H7 (cell line): ENCODE measurements around the gene MSH2. TPM values are rescaled to one million over a fixed set of nuclear protein-coding genes. Genes with fewer than 3 reads are reported as not detected.
"Not testable (repeated sequence)": the region's sequence is repeated elsewhere in the genome, so short reads cannot be mapped to it uniquely, and the experiment has no call there.

Experiments used
- DNase-seq: peaks from one replicate; pipeline ENCODE4 v3.0.0; 2012
- H3K27me3 ChIP-seq: 2 replicates; pipeline ENCODE4 v1.6.0; 2011; ENCODE audit warnings: mild to moderate bottlenecking, low read length; ENCODE audit not compliant: control insufficient read depth, insufficient read depth
- H3K36me3 ChIP-seq: replicated peaks from 2 replicates; pipeline ENCODE4 v1.5.1; 2011; ENCODE audit warnings: low read length; ENCODE audit not compliant: control insufficient read depth, insufficient read depth
- H3K4me3 ChIP-seq: 2 replicates; pipeline ENCODE4 v1.5.1; 2011; ENCODE audit warnings: low read depth, mild to moderate bottlenecking, control low read depth, low read length, moderate library complexity; ENCODE audit not compliant: insufficient read depth
- total RNA-seq: library from RNA; depleted of rRNA; stranded (reverse); fragments of >200 nt; shearing (Covaris generic); gene quantifications from 2 replicates; pipeline ENCODE4 v1.2.3, GENCODE V29; 2014

MSH2 gene
- total RNA-seq, 1 experiment from 2014 or later, result 203 TPM

DNA sequence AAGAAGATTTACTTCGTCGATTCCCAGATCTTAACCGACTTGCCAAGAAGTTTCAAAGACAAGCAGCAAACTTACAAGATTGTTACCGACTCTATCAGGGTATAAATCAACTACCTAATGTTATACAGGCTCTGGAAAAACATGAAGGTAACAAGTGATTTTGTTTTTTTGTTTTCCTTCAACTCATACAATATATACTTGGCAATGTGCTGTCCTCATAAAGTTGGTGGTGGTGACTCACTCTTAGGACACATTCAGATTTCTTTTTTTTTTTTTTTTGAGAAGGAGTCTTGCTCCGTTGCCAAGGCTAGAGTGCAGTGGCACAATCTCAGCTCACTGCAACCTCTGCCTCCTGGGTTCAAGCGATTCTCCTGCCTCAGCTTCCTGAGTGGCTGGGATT is 26.8 kb downstream of the MSH2 start:
- Histone ChIP-seq H3K4me3 (no peak overlapping the region), H3K36me3 (peaks cover 33% of the 10 kb centered on the region), H3K27me3 (no peaks in the 10 kb centered on the region)
- DNase-seq, result no peak

DNA sequence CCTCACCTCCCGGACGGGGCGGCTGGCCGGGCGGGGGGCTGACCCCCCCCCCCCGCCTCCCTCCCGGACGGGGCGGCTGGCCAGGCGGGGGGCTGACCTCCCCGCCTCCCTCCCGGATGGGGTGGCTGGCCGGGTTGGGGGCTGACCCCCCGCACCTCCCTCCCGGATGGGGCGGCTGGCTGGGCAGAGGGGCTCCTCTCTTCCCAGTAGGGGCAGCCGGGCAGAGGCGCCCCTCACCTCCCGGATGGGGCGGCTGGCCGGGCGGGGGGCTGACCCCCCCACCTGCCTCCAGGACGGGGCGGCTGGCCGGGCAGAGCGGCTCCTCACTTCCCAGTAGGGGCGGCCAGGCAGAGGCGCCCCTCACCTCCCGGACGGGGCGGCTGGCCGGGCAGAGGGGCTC is 30.1 kb downstream of the MSH2 start:
- not testable (repeated sequence) for H3K27me3 ChIP-seq, DNase-seq, H3K4me3 ChIP-seq
- peaks cover 23% of the 10 kb centered on the region for H3K36me3 ChIP-seq

DNA sequence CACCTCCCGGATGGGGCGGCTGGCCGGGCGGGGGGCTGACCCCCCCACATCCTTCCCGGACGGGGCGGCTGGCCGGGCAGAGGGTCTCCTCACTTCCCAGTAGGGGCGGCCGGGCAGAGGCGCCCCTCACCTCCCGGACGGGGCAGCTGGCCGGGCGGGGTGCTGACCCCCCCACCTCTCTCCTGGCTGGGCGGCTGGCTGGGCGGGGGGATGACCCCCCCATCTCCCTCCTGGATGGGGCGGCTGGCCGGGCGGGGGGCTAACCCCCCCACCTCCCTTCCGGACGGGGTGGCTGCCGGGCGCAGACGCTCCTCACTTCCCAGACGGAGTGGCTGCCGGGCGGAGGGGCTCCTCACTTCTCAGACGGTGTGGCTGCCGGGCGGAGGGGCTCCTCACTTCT is 30.5 kb downstream of the MSH2 start:
- DNase-seq, H3K4me3 ChIP-seq, H3K27me3 ChIP-seq: not testable (repeated sequence)
- peaks cover 23% of the 10 kb centered on the region for H3K36me3 ChIP-seq

DNA sequence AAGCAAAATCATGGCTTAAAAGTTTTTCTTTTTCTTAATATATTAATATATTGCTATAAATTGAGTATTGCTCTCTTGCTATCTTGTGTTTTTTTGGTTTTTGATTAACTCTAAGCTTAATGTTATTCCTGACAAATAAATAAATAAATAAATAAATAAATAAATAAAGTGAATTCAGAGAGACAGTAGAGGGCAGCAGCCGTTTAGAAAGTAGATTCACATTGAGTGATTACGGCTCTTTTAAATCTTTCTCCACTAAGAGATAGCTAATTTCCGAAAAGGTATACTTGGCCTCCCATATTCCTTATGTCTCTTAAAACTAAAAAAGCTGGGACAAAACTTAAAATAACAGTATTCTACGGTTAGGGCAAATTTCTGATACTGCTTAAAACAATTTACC is 34.3 kb downstream of the MSH2 start:
- DNase-seq, result peak; percentile 38
- no peaks in the 10 kb centered on the region for H3K27me3 ChIP-seq
- peaks cover 4% of the 10 kb centered on the region for H3K36me3 ChIP-seq
- H3K4me3 ChIP-seq, result no peak overlapping the region

DNA sequence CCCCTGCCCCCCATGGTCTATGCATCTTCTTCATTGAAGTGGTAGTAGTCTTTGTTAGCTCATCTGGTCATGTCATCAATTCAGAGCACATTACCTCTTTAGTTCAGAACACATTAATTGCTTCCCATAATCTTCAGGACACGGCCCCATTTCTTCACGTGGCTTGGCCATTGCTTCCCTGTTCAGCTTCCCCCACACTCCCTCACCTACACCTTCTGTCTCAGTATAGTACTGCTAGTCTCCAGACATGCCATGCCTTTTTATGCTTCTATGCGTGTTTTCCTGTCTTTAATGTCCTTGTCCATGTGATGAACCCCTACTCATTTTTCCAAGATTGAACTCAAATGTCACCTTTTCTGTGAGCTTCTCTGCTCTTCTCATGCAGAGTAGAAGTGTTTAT is 35.1 kb downstream of the MSH2 start:
- no peak for DNase-seq
- Histone ChIP-seq H3K27me3 (no peaks in the 10 kb centered on the region), H3K4me3 (no peak overlapping the region), H3K36me3 (peaks cover 4% of the 10 kb centered on the region)

DNA sequence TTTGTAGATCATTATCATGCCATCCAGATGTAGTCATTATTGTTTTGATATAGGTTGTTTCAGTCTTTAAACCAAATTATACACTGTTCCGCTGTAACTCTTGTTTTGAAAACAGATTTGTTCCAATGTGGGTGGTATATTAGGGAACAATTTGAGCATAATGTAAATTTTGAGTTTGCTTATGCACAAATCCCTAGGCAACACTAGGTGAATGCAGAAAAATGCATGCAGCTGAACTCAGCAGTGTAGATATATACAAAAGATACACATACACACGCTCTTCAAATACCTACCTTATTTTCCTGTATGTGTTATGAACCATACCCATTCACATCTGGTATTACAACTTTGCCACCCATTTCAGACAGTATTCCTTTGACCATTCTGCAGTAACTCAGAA is 35.8 kb downstream of the MSH2 start:
- no peaks in the 10 kb centered on the region for H3K27me3 ChIP-seq
- DNase-seq, result no peak
- peaks cover 4% of the 10 kb centered on the region for H3K36me3 ChIP-seq
- H3K4me3 ChIP-seq, result no peak overlapping the region

DNA sequence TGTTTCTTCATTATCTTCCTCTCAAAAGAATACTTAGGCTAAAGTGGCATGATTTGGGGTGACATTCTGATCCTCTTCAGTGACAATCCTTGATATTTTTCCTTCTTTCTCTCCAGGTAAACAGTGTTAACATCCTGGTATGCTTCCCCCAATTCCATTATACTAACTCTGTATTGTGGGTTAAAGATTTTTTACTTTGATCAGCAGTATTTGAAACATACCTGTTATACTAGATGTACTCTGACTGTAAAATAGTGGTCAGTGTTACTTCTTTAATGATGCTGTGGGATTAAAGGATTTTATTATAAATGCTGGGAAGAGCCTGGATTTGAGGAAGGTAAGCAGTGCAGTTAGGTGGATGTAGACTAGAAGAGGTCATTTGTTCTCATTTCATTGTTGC is 48.8 kb downstream of the MSH2 start:
- no peaks in the 10 kb centered on the region for H3K27me3 ChIP-seq
- H3K36me3 ChIP-seq, result peaks cover 3% of the 10 kb centered on the region; the same call in 1 of the 2 replicates
- no peak overlapping the region for H3K4me3 ChIP-seq
- no peak for DNase-seq

DNA sequence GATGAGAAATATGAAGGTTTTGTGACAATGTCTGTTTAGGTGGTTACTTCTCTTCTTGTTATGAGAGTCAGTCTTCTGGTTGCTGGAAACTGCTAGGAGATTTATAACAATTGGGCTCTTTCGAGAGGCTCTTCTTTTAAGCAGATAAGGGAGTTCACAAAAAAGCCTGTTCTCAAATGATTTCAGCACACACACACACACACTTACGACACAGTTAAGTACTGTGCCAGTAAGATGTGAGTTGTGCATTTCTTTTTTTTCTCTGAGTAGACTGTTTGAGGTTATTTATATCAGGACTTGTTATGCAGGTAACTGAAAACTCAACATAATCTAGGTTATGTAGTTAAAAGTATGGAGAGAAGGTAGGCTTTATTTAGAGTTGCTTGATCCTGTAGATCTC is 49.8 kb downstream of the MSH2 start:
- Histone ChIP-seq H3K36me3 (peaks cover 3% of the 10 kb centered on the region; the same call in 1 of the 2 replicates), H3K4me3 (no peak overlapping the region), H3K27me3 (no peaks in the 10 kb centered on the region)
- no peak for DNase-seq

DNA sequence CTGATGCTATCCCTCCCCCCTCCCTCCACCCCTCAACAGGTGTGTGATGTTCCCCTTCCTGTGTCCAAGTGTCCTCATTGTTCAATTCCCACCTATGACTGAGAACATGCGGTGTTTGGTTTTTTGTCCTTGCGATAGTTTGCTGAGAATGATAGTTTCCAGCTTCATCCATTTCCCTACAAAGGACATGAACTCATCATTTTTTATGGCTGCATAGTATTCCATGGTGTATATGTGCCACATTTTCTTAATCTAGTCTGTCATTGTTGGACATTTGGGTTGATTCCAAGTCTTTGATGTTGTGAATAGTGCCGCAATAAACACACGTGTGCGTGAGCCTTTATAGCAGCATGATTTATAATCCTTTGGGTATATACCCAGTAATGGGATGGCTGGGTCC is 51.9 kb downstream of the MSH2 start:
- H3K4me3 ChIP-seq, H3K27me3 ChIP-seq, H3K36me3 ChIP-seq, DNase-seq: not testable (repeated sequence)

DNA sequence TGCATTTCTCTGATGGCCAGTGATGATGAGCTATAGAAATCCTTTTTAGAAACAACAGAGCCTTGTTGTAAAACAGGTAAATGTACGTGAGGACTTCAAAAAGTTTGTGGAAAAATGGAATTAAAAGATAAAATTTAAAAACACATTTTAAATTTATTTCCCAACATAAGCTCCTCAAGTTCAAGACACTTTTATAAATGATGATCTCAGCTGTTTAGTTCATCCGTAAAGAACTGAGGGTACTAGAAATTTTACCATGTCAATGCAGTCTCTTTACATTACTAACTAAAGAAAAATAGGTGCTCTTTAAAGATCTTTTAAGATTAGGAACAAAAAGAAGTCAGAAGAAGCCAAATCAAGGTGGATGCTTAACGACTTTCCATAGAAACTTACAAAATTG is 52.5 kb downstream of the MSH2 start:
- no peak for DNase-seq
- Histone ChIP-seq H3K4me3 (no peak overlapping the region), H3K27me3 (no peaks in the 10 kb centered on the region), H3K36me3 (peaks cover 5% of the 10 kb centered on the region)

DNA sequence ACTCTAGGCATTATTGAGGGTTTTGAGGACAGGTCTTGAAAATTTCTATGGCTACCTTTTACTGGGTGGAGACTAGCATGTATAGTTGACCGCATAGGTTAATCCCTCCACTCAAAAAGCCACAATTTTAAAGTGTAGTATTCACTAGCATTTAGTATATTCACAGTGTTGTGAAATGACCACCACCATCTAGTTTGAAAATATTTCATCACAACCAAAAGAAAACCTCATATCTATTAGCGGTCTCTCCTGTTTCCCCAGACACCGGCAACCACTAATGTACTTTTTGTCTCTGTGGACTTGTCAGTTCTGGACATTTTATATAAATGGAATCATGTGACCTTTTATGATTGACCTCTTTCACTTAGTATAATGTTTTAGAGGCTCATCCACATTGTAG is 53.9 kb downstream of the MSH2 start:
- H3K27me3 ChIP-seq, result no peaks in the 10 kb centered on the region
- no peak for DNase-seq
- H3K4me3 ChIP-seq, result no peak overlapping the region
- H3K36me3 ChIP-seq, result peaks cover 5% of the 10 kb centered on the region

DNA sequence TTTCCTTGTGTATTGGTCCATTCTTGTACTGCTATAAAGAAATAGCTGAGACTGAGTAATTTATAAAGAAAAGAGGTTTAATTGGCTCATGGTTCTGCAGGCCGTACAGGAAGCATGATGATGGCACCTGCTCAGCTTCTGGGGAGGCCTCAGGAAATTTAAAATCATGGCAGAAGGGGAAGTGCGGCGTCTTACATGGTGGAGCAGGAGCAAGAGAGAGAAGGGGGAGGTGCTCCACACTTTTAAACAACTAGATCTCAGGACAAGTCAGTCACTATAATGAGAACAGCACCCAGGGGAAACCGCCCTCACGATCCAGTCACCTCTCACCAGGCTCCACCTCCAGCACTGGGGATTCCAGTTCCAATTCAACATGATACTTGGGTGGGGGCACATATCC is 54.3 kb downstream of the MSH2 start:
- Histone ChIP-seq H3K4me3 (no peak overlapping the region), H3K36me3 (peaks cover 5% of the 10 kb centered on the region), H3K27me3 (no peaks in the 10 kb centered on the region)
- no peak for DNase-seq

DNA sequence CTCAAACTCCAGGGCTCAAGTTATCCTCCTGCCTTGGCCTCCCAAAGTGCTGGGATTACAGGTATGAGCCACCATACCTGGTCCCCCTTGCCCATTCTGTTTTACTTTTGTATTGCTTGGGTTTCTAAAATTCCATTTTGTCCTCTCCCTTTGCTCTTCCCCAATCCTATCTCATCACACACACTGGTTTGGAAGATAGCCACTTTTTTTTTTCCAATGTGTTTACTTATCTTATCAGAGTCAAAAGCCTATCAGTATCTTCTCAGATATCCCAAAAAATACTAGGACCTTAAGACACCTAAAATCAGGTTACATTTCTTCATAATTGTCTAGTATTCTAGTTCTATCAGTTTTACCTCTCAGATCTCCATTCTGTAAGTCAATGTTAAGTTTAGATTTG is 56.1 kb downstream of the MSH2 start:
- H3K27me3 ChIP-seq, result no peaks in the 10 kb centered on the region
- peaks cover 14% of the 10 kb centered on the region for H3K36me3 ChIP-seq
- no peak for DNase-seq
- H3K4me3 ChIP-seq, result no peak overlapping the region

DNA sequence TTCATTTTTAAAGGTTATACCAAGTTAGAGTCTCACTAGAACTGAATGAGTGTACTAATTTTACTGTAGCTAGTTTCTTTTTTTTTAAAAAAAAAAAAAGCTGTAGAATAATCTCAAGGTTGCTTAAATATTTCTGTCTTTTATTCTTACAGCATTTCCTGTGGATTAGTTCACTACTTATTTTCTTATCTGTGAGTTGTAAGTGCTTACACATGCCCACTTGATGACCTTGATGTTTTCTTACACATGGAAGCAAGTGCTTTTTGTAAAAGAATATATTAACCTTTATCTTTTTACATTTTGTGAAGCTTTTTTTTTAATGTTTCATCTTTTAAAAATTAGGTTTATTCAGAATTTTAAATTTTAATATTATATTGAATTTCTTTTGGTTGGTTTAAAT is 57.8 kb downstream of the MSH2 start:
- Histone ChIP-seq H3K4me3 (no peak overlapping the region), H3K36me3 (peaks cover 14% of the 10 kb centered on the region), H3K27me3 (no peaks in the 10 kb centered on the region)
- no peak for DNase-seq

DNA sequence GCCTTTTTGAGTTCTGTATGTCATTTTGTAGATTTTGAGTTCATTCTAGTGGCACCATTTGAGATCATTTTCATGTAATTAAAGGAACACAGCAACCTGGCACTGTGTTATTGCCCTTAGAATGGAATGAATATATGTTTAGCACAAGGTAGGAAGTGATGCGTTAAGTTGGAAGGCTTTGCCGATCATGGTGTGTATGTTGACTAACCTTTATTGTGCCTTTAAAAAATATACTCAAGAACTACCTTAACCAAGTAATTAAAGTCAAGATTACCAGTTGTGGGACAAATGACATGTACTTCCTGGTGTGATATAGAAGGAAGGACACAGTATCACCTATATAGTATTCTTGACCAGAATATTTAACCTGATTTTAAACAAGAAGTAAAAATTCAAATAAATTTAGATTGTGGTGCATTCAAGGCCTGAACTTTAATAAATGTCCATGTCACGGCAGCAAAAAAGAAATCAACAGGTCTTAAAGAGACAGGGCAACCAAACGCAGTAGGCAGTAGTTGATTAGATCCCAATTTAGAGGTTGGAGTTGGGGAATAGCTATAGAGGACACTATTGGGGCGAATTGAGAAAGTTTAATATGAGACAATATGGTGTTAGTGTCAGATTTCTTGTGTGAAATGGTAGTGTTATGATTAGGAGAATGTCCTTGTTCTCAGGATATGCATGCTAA is 68.6 kb downstream of the MSH2 start:
- Histone ChIP-seq H3K36me3 (peaks cover 13% of the 10 kb centered on the region), H3K4me3 (no peak overlapping the region), H3K27me3 (no peaks in the 10 kb centered on the region)
- no peak for DNase-seq

DNA sequence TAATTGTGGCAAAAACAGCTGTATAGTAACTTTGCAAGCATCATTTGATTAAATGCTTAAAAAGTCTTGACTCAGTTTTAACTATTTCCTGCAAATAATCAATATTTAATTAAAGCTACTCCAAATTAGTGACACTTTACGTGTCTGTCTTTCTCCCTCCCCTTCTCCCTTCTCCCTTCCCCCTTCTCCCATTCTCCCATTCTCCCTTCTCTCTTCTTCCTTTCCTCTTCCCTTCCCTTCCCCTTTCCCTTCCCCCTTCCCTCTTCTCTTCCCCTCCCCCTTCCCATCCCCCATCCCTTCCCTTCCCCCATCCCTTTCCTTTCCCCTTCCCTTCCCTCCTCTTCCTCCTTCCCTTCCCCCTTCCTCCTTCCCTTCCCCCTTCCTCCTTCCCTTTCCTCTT is 76.9 kb downstream of the MSH2 start:
- Histone ChIP-seq H3K36me3 (peaks cover 14% of the 10 kb centered on the region), H3K27me3 (no peaks in the 10 kb centered on the region), H3K4me3 (no peak overlapping the region)
- no peak for DNase-seq
